SU-DHL-6 (cell line): ENCODE results near the gene CBFA2T3.

Experiments used
- CTCF ChIP-seq: fragments of 200-600 bp; sonication (generic); IDR thresholded peaks from one replicate; pipeline ENCODE4 v1.5.1; 2017; ENCODE audit warnings: antibody characterized with exemption, mild to moderate bottlenecking, low read length, moderate library complexity; ENCODE audit not compliant: insufficient read depth, poor library complexity, severe bottlenecking
- EZH2phosphoT487 ChIP-seq: fragments of 200-600 bp; sonication (generic), shearing (Covaris generic); conservative IDR thresholded peaks from 2 replicates; pipeline ENCODE4 v1.6.1; 2018; ENCODE audit warnings: mild to moderate bottlenecking, antibody characterized with exemption, low read length, moderate library complexity, mixed read lengths

GRCh38 chr16:88914750-88915368 lies 62.1 kb downstream of the CBFA2T3 start:
- no peak for TF ChIP-seq CTCF
- no peak for TF ChIP-seq EZH2phosphoT487
